SJSA1 (cell line): ENCODE results near the gene HNRNPUL1. TPM values are rescaled to one million over a fixed set of nuclear protein-coding genes. Genes with fewer than 3 reads are reported as not detected.
"Not testable (repeated sequence)": the region's sequence is repeated elsewhere in the genome, so short reads cannot be mapped to it uniquely, and the experiment has no call there.

Experiments used
- DNase-seq, 2 experiments: peaks; one replicate each; pipeline ENCODE4 v3.0.0-alpha.2; 2015 to 2020; ENCODE audit warnings: low spot score in 2 of 2, low read depth in 1 of 2
- H3K27ac ChIP-seq: fragments of 250-450 bp; sonication (Bioruptor Pico); 2 replicates; pipeline ENCODE4 v1.5.1; 2020; ENCODE audit warnings: mild to moderate bottlenecking, moderate library complexity
- H3K27me3 ChIP-seq: fragments of 250-450 bp; sonication (Bioruptor Pico); replicated peaks from 2 replicates; pipeline ENCODE4 v1.5.1; 2020; ENCODE audit warnings: mild to moderate bottlenecking, moderate library complexity
- H3K36me3 ChIP-seq: fragments of 250-450 bp; sonication (Bioruptor Pico); 2 replicates; pipeline ENCODE4 v1.5.1; 2020; ENCODE audit warnings: mild to moderate bottlenecking
- H3K4me1 ChIP-seq: fragments of 250-450 bp; sonication (Bioruptor Pico); replicated peaks from 2 replicates; pipeline ENCODE4 v1.6.1; 2021; ENCODE audit warnings: mild to moderate bottlenecking
- H3K4me3 ChIP-seq: fragments of 250-450 bp; sonication (Bioruptor Pico); 2 replicates; pipeline ENCODE4 v1.5.1; 2020; ENCODE audit warnings: mild to moderate bottlenecking
- H3K9me3 ChIP-seq: fragments of 250-450 bp; sonication (Bioruptor Pico); replicated peaks from 2 replicates; pipeline ENCODE4 v1.5.1; 2020; ENCODE audit warnings: mild to moderate bottlenecking
- total RNA-seq: library from RNA; depleted of rRNA; stranded (reverse); fragments of >200 nt; shearing (Covaris generic); gene quantifications from 2 replicates; pipeline ENCODE4 v1.2.3, GENCODE V29; 2014

Gene HNRNPUL1
- total RNA-seq, 1 experiment from 2014 or later = 162 TPM

DNA sequence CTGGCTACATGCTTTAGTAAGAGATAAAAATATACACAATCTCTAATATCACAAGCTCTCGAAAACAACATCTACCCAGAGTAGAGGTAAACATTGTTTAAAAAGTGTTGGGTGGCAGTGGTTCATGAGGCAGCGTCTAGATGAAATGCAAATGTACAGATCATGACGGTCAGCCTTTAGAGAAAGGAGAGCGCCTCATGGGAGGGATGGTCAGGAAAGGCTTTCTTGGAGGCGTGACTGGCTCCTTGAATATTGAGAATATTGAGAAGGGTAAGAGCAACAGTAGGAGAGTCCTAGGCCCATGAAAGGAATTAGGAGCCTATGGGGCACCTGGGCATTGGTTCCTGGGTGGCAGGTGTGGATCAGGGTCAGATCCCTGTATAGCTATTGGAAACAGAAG is 10.6 kb downstream of the HNRNPUL1 start:
- DNase-seq = no peak
- peaks cover 100% of the 10 kb centered on the region for H3K36me3 ChIP-seq

DNA sequence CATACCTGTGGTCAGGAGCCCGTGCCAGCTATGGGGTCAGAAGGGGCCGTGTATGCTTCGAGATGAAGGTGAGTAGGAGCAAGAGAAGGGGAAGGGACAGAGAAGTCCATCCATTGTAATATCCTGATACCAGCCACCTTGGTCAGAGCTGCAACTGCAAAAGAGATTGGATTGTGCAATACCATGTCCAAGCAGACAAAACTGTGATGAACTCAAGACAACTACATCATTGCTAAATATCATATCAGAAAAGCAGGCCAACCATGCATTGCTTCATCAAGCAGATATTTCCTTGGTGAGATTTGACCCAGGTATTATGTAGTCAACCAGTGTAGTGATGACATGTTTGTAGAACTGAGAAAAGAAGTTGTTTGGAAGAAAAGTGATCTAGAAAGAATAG is 12.1 kb downstream of the HNRNPUL1 start:
- no peaks in the 10 kb centered on the region for H3K27me3 ChIP-seq
- peaks cover 100% of the 10 kb centered on the region for H3K36me3 ChIP-seq
- no peak overlapping the region for H3K27ac ChIP-seq
- H3K4me3 ChIP-seq = no peak overlapping the region
- DNase-seq = no peak
- H3K9me3 ChIP-seq = no peaks in the 10 kb centered on the region
- no peaks in the 10 kb centered on the region for H3K4me1 ChIP-seq

More for the DNA sequence above, 10.6 kb downstream of the HNRNPUL1 start:
- Histone ChIP-seq H3K27ac (no peak overlapping the region), H3K27me3 (no peaks in the 10 kb centered on the region), H3K4me3 (no peak overlapping the region), H3K9me3 (no peaks in the 10 kb centered on the region), H3K4me1 (no peaks in the 10 kb centered on the region)

DNA sequence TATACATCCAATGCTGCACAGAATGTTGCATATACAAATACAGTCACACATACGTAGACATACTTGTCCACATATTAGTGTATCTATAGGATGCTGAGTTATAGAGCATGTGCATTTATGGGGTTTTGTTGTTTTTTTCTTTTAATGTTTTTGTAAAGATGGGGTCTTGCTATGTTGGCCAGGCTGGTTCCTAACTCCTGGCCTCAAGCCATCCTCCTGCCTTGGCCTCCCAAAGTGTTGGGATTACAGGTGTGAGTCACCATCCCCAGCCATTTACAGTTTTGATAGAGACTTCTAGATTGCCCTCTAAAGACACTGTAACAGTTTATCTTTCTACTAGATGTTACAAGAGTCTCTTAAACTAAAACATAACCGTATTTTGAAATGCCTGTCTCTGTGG is 14.3 kb downstream of the HNRNPUL1 start:
- peaks cover 98% of the 10 kb centered on the region for H3K36me3 ChIP-seq
- H3K27me3 ChIP-seq = no peaks in the 10 kb centered on the region
- no peak for DNase-seq
- H3K4me3 ChIP-seq = no peak overlapping the region
- no peaks in the 10 kb centered on the region for H3K4me1 ChIP-seq
- H3K9me3 ChIP-seq = no peaks in the 10 kb centered on the region
- no peak overlapping the region for H3K27ac ChIP-seq

DNA sequence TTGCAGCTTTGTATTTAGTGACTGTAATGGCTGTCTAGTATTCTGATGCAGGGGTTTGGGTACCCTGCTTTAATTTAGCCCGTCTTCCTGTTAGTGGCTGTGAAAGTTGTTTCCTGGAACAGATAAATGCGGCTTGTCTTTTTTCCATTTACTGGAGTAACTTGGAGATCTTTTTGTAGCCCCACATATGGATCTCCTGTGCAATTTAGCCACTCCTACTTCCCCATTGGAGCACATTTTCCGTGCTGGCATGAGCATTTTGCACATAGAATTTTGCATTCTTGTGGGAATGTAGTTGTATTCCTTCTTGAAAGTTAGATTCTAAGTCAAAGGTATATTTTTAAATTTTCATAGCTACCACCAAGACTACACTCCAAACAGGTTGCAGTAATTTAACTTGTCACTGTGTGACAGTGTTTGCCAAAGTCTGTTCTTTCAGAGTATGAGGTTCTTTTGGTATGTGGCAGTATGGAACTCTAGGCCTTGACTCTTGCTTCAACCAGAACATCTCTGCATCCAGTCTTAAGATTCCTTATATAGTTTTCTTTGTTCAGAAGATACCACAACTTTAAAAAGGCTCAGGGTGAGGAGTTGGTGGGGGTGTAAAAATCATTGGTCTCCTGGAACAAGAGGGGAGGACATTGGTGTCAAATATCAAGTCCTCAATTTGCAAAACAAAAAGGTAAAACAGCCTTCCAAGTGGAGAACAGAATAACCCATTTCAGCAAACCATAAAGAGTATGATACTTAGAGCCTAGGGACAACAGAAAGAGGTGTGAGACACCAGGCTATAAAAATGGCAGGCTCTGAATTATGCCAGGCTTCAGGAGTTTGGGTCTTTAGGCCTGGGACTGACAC is 24.7 kb downstream of the HNRNPUL1 start:
- Histone ChIP-seq H3K4me3 (no peak overlapping the region), H3K27ac (no peak overlapping the region), H3K4me1 (no peaks in the 10 kb centered on the region), H3K27me3 (no peaks in the 10 kb centered on the region), H3K9me3 (no peaks in the 10 kb centered on the region), H3K36me3 (peaks cover 93% of the 10 kb centered on the region)
- no peak for DNase-seq

DNA sequence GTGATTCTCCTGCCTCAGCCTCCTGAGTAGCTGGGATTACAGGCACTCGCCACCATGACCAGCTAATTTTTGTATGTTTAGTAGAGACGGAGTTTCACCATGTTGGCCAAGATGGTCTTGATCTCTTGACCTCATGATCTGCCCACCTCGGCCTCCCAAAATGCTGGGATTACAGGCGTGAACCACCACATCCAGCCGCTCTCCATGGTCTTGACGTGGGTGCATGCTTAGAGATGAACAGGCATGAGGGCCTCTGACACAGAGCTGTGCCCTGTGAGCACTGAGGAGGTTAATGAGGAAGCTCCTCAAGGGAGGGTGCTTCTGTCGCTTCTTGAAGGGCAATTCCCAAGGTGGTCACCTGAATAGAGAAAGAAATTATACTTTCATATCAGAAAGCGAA is 25.6 kb downstream of the HNRNPUL1 start:
- H3K27ac ChIP-seq, H3K4me1 ChIP-seq, H3K27me3 ChIP-seq, DNase-seq, H3K9me3 ChIP-seq, H3K4me3 ChIP-seq: not testable (repeated sequence)
- H3K36me3 ChIP-seq = peaks cover 94% of the 10 kb centered on the region

DNA sequence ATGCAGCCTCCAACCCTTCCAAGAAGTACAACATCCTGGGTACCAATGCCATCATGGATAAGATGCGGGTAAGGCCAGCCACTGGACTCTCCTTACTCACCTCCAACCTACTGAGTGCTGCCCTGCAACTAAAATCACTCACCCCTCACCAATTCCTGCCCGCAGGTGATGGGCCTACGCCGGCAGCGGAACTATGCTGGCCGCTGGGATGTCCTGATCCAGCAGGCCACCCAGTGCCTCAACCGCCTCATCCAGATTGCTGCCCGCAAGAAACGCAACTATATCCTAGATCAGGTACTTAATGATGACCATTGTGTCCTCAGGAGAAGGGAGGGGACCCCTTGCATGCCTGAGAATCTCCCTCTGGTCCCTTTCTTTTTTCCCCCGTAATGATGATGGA is 30.2 kb downstream of the HNRNPUL1 start:
- Histone ChIP-seq H3K4me1 (peaks cover 5% of the 10 kb centered on the region), H3K9me3 (no peaks in the 10 kb centered on the region), H3K36me3 (peaks cover 100% of the 10 kb centered on the region), H3K27me3 (no peaks in the 10 kb centered on the region), H3K4me3 (no peak overlapping the region), H3K27ac (no peak overlapping the region)
- DNase-seq = no peak

DNA sequence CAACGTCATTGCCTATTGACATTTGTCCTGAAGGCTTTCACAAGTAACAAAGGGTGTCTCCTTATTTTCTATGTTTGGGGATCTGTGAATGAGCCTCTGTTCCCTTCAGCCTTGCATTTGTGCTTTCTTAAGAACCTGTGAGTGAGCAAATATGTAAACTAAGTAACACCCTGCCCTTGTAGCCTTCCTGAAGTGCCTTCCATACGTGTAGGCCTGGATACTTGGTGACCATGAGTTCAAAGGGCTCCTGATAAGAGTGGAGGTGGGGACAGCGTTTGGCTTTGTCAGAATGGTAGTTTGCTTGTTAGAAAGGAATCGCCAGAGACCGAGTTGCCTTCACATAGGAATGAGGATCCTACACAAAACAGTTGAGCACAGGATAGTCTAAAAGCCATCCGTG is 31.3 kb downstream of the HNRNPUL1 start:
- no peak overlapping the region for H3K27ac ChIP-seq
- no peaks in the 10 kb centered on the region for H3K27me3 ChIP-seq
- peaks cover 11% of the 10 kb centered on the region for H3K4me1 ChIP-seq
- no peaks in the 10 kb centered on the region for H3K9me3 ChIP-seq
- H3K36me3 ChIP-seq = peaks cover 100% of the 10 kb centered on the region
- H3K4me3 ChIP-seq = no peak overlapping the region
- DNase-seq = no peak

DNA sequence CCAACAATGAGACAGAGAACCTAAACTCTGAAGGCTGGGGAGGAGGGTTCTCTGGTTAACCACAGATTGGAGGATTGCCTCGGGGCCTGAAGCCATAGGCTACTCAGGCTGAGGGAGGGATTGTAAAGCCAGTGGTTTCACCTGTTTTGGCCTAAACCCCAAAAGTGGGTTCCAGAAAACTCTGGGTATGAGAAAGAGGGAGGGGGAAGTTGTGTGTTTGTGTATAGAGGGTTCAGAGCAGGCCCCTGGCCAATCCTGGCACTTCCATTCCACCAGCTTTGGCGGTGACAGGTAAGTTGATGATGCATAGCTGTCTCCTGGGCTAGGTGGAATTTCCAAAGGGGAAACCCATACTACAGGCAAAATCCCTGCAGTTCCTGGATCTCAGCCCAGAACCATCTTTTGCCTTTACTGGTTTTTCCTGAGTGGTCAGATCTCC is 32.3 kb downstream of the HNRNPUL1 start:
- Histone ChIP-seq H3K4me1 (peaks cover 11% of the 10 kb centered on the region), H3K9me3 (no peaks in the 10 kb centered on the region), H3K4me3 (no peak overlapping the region), H3K27me3 (no peaks in the 10 kb centered on the region), H3K36me3 (peaks cover 100% of the 10 kb centered on the region), H3K27ac (no peak overlapping the region)
- DNase-seq = no peak

DNA sequence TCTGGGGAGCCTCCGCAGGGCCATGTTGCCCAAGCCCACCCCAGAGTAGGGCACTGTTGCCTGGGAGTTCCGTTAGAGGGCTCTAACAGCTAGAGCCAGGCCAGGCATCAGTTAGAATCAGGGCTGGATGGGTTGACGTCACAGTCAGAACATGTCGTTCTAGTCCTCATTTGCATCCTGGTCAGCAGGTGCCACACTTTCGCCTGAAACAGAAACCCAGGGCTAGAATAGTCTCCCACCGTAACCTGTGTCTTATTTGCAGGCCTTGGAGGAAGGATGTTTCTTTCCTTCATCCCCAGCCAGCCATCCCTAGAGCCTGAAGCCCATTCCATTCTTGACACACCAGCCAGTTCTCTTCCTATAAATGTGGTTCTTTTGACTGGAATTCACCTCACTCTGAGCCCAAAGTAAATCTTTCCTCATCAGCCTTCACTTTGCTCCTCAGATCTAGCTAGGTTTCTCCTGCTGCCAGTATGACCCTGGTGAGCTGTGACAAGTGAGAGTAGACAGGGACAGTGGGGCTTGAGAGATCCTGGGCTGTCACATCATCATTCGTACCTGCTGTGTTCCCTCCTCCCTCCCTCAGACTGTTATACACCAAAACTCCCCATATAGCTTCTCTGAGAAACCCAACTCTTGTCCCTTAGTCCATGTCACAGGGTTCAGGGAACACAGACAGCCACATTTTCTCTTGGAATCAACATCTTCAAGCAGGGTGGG is 33.6 kb downstream of the HNRNPUL1 start:
- H3K9me3 ChIP-seq = no peaks in the 10 kb centered on the region

DNA sequence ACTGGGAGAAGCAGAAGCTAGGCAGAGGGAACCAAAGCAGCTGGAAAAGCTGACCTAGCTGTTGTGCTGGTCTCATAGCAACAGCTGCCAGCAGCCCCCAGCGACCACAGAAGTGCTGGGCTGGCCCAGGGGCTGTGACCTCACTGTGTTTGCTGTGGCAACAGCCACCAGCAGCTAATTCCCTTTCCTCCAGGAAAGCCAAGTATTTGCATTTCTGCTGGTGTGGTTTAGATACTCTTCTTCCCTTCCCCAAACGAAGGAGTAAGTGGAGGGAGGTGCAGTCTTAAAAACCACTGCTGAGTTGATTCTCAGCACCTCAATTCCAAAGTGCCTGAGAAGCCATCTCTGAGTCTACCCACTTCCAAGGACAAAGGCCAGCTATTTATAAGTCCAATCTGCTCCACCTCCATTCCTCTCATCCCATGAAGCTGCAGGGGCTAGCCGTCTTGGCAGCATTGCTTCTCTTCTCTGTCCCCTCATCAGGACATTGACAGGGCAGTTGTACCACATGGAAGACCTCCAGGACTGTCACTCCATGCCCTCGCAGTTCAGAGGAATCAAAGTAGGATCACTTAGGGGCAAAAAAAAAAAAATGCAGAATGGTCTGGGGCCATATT is 34.3 kb downstream of the HNRNPUL1 start:
- H3K36me3 ChIP-seq = peaks cover 99% of the 10 kb centered on the region
- peaks cover 11% of the 10 kb centered on the region for H3K4me1 ChIP-seq
- H3K27ac ChIP-seq = peak overlapping the region; percentile 19; the same call in 1 of the 2 replicates
- no peaks in the 10 kb centered on the region for H3K9me3 ChIP-seq
- no peaks in the 10 kb centered on the region for H3K27me3 ChIP-seq
- DNase-seq = peak in 1 of 2 experiments; percentile 21
- H3K4me3 ChIP-seq = no peak overlapping the region

More for the DNA sequence above, 33.6 kb downstream of the HNRNPUL1 start:
- Histone ChIP-seq H3K4me3 (no peak overlapping the region), H3K4me1 (peaks cover 11% of the 10 kb centered on the region), H3K27me3 (no peaks in the 10 kb centered on the region), H3K27ac (peak overlapping the region; percentile 47; the same call in 1 of the 2 replicates), H3K36me3 (peaks cover 99% of the 10 kb centered on the region)
- no peak for DNase-seq

DNA sequence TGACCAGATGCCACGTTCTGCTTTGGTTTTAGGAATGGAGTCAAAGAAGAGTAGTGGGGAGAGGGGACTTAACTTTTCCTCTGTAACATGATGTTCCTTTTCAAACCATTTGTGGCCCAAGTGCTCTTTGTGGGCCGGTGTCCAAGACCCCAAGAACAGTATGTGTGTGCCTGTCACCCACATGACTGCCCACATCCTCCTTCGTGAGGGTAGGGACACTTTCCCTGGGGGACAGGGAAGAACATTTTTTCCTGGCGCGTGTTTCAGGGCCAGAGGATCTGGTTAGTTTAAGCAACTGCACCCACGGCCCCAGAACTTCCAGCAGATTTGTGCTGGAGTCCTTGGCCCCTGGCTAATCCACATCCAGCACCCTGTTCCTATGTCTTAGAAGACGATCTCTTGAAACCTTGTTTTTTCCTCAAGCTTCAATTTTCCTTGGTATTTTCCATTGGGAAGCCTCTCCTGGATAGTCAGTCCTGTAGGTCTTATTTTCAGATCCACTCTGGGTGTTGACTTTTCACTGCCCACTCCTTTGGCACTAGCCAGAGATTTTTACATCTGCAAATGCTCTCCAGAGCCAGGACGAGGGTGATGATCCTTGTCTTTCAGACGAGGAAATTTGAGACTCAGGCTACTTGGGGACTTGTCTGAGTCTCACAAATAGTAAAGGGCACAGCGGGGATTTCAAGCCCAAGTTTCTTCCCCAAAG is 35.0 kb downstream of the HNRNPUL1 start:
- no peaks in the 10 kb centered on the region for H3K27me3 ChIP-seq
- peaks cover 11% of the 10 kb centered on the region for H3K4me1 ChIP-seq
- no peak for DNase-seq
- no peaks in the 10 kb centered on the region for H3K9me3 ChIP-seq
- peaks cover 99% of the 10 kb centered on the region for H3K36me3 ChIP-seq
- H3K27ac ChIP-seq = no peak overlapping the region
- no peak overlapping the region for H3K4me3 ChIP-seq

DNA sequence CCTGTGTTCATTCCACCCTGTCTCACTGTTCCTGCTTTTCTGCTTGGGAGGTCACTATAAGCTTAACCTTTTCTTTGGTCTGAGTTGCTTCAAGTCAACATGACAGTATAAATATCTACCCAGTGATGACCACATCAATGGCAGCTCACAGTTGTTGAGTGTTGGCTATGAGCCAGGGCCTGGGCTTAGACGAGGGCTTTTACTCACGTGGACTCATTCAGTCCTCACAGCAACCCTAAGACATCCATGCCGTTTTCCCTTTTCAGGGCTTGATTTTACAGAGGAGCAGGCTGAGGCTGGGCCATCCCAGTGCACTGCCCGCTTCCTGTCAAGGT is 35.5 kb downstream of the HNRNPUL1 start:
- Histone ChIP-seq H3K36me3 (peaks cover 99% of the 10 kb centered on the region), H3K27ac (no peak overlapping the region), H3K9me3 (no peaks in the 10 kb centered on the region), H3K27me3 (no peaks in the 10 kb centered on the region), H3K4me1 (peaks cover 11% of the 10 kb centered on the region), H3K4me3 (no peak overlapping the region)
- peak; percentile 54 to 77 for DNase-seq

DNA sequence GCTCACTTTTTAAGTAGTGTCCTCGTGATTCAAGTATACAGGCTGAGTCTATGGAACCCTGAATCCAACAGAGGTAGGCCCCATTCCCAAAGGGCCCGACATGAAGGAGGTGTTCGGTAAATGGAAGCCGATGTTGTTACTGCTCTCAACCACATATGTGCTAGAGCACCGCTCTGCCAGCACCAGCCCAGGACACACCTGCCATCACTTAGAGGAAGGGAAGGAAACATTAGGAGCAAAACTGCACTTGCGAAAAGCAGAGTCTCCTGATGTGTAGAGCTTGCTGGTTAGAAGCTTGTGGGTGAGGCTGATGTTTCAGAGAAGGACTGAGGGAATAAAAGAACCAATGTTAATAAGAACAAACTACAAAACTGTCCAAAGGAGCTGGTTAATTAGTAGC is 36.4 kb downstream of the HNRNPUL1 start:
- Histone ChIP-seq H3K9me3 (no peaks in the 10 kb centered on the region), H3K27ac (no peak overlapping the region), H3K4me1 (peaks cover 11% of the 10 kb centered on the region), H3K27me3 (no peaks in the 10 kb centered on the region), H3K4me3 (no peak overlapping the region), H3K36me3 (peaks cover 99% of the 10 kb centered on the region)
- no peak for DNase-seq
